Ectodermal cell (in vitro differentiated cells): ENCODE data around the gene FBXO8. TPM values are rescaled to one million over a fixed set of nuclear protein-coding genes. Genes with fewer than 3 reads are reported as not detected.
A peak's percentile ranks its signal among the peaks of the same experiment; 100 is the strongest.

Experiments used
- H3K27ac ChIP-seq: 2 replicates; pipeline ENCODE4 v1.7.0; 2013; ENCODE audit warnings: mild to moderate bottlenecking, low read depth, low read length; ENCODE audit not compliant: insufficient read depth, poor library complexity, severe bottlenecking
- H3K27me3 ChIP-seq: 2 replicates; pipeline ENCODE4 v1.7.0; 2013; ENCODE audit warnings: mild to moderate bottlenecking, low read length; ENCODE audit not compliant: insufficient read depth, control insufficient read depth, poor library complexity, severe bottlenecking
- H3K36me3 ChIP-seq: one replicate; pipeline ENCODE4 v1.7.0; 2013; ENCODE audit warnings: low read length; ENCODE audit not compliant: control insufficient read depth, insufficient read depth
- H3K4me1 ChIP-seq: one replicate; pipeline ENCODE4 v1.7.0; 2013; ENCODE audit warnings: low read length; ENCODE audit not compliant: control insufficient read depth, insufficient read depth
- H3K4me3 ChIP-seq: 2 replicates; pipeline ENCODE4 v1.7.0; 2013; ENCODE audit warnings: low read depth, low read length, control low read depth; ENCODE audit not compliant: insufficient read depth
- H3K9me3 ChIP-seq: 2 replicates; pipeline ENCODE4 v1.7.0; 2013; ENCODE audit warnings: mild to moderate bottlenecking, low read length, moderate library complexity; ENCODE audit not compliant: control insufficient read depth
- WGBS, 2 experiments: methylation state at CpG; one replicate each; pipeline ENCODE4 v1.1.7; 2013; ENCODE audit warnings: missing lambda C conversion rate in 2 of 2; 5-methylcytosine and 5-hydroxymethylcytosine counted together
- polyA plus RNA-seq, 4 experiments: library from polyadenylated mRNA; stranded (reverse); fragments of 50-300 nt; gene quantifications; one replicate each; pipeline ENCODE4 v1.2.3, GENCODE V29; 2013

The FBXO8 gene
- 13.6 TPM for polyA plus RNA-seq (2013, experiment 1 of 4)
- 11.8 TPM for polyA plus RNA-seq (2013, experiment 2 of 4)
- polyA plus RNA-seq (2013, experiment 3 of 4) = 14.5 TPM
- 18.1 TPM for polyA plus RNA-seq (2013, experiment 4 of 4)

GRCh38 chr4:174283507-174284471, at the start of gene FBXO8, which contains the start of gene CEP44:
Gene FBXO8, minus strand, starts transcription at chr4:174283667. Its CDS starts 20,575 bp downstream, at chr4:174263092.
Gene CEP44, plus strand, starts transcription at chr4:174283911. Its CDS starts 15,211 bp downstream, at chr4:174299122.
- WGBS, 2 experiments = 0% methylated on average over 51 to 52 of the region's 52 CpGs
- Histone ChIP-seq H3K4me1 (no peaks in the 10 kb centered on the region), H3K9me3 (no peaks in the 10 kb centered on the region), H3K36me3 (no peaks in the 10 kb centered on the region), H3K4me3 (peak within 1 kb of the TSS; percentile 99), H3K27me3 (no peaks in the 10 kb centered on the region), H3K27ac (peak within 1 kb of the TSS; percentile 88)

GRCh38 chr4:174332741-174333493, 49.5 kb upstream of the FBXO8 start:
- no peaks in the 10 kb centered on the region for H3K4me1 ChIP-seq
- WGBS, 2 experiments = 89 to 100% methylated on average over 2 to 4 of the region's 4 CpGs
- H3K27me3 ChIP-seq = no peaks in the 10 kb centered on the region
- no peak overlapping the region for H3K4me3 ChIP-seq
- H3K36me3 ChIP-seq = no peaks in the 10 kb centered on the region
- H3K27ac ChIP-seq = no peak overlapping the region
- H3K9me3 ChIP-seq = no peaks in the 10 kb centered on the region

GRCh38 chr4:174324725-174325124, 41.3 kb upstream of the FBXO8 start:
- no peaks in the 10 kb centered on the region for H3K36me3 ChIP-seq
- H3K4me3 ChIP-seq = no peak overlapping the region
- H3K9me3 ChIP-seq = no peaks in the 10 kb centered on the region
- H3K27ac ChIP-seq = no peak overlapping the region
- WGBS, 2 experiments = 93% methylated on average over 2 of the region's 2 CpGs; no CpG with 5 or more reads in 1 of the 2 experiments
- H3K27me3 ChIP-seq = no peaks in the 10 kb centered on the region
- H3K4me1 ChIP-seq = no peaks in the 10 kb centered on the region

GRCh38 chr4:174324236-174324635, 40.8 kb upstream of the FBXO8 start:
- Histone ChIP-seq H3K4me3 (no peak overlapping the region), H3K36me3 (no peaks in the 10 kb centered on the region), H3K27me3 (no peaks in the 10 kb centered on the region), H3K4me1 (no peaks in the 10 kb centered on the region), H3K27ac (no peak overlapping the region), H3K9me3 (no peaks in the 10 kb centered on the region)
- 100% methylated on average over 1 of the region's 1 CpG for WGBS, 2 experiments

GRCh38 chr4:174320494-174321199, 37.2 kb upstream of the FBXO8 start:
- WGBS, 2 experiments = 94 to 95% methylated on average over 5 of the region's 5 CpGs
- Histone ChIP-seq H3K9me3 (no peaks in the 10 kb centered on the region), H3K36me3 (no peaks in the 10 kb centered on the region), H3K27ac (no peak overlapping the region), H3K4me3 (no peak overlapping the region), H3K27me3 (no peaks in the 10 kb centered on the region), H3K4me1 (no peaks in the 10 kb centered on the region)

GRCh38 chr4:174318829-174319764, 35.6 kb upstream of the FBXO8 start:
- no peaks in the 10 kb centered on the region for H3K36me3 ChIP-seq
- WGBS, 2 experiments = 87 to 88% methylated on average over 8 of the region's 8 CpGs
- no peak overlapping the region for H3K4me3 ChIP-seq
- no peak overlapping the region for H3K27ac ChIP-seq
- H3K9me3 ChIP-seq = no peaks in the 10 kb centered on the region
- H3K27me3 ChIP-seq = no peaks in the 10 kb centered on the region
- H3K4me1 ChIP-seq = no peaks in the 10 kb centered on the region

GRCh38 chr4:174317531-174317930, 34.1 kb upstream of the FBXO8 start:
- Histone ChIP-seq H3K27ac (no peak overlapping the region), H3K4me1 (no peaks in the 10 kb centered on the region), H3K36me3 (peaks cover 4% of the 10 kb centered on the region), H3K9me3 (no peaks in the 10 kb centered on the region), H3K4me3 (no peak overlapping the region), H3K27me3 (no peaks in the 10 kb centered on the region)

- Histone ChIP-seq H3K4me1 (no peaks in the 10 kb centered on the region), H3K27ac (no peak overlapping the region), H3K27me3 (no peaks in the 10 kb centered on the region), H3K4me3 (no peak overlapping the region), H3K36me3 (peaks cover 4% of the 10 kb centered on the region), H3K9me3 (no peaks in the 10 kb centered on the region)
- 100% methylated on average over 1 of the region's 2 CpGs for WGBS, 2 experiments
These were observed 33.5 kb upstream of the FBXO8 start for GRCh38 chr4:174316954-174317353.

GRCh38 chr4:174316546-174316945, 33.1 kb upstream of the FBXO8 start:
- Histone ChIP-seq H3K4me3 (no peak overlapping the region), H3K27me3 (no peaks in the 10 kb centered on the region), H3K27ac (no peak overlapping the region), H3K4me1 (no peaks in the 10 kb centered on the region), H3K36me3 (peaks cover 4% of the 10 kb centered on the region), H3K9me3 (no peaks in the 10 kb centered on the region)
- WGBS, 2 experiments = 100% methylated on average over 1 of the region's 1 CpG
